Right lobe of liver (tissue), 4 donors: ENCODE measurements around the gene GALNT2.

Source experiments
- CTCF ChIP-seq, 4 donors: fragments of 200-600 bp in 3 of 4; fragments of 450-650 bp in 1 of 4; IDR thresholded peaks; one replicate each; pipeline versions ENCODE4 v1.5.1 to v1.8.0; 2016 to 2022; ENCODE audit warnings: antibody characterized with exemption in 4 of 4, mild to moderate bottlenecking in 2 of 4
- POLR2A ChIP-seq: fragments of 450-650 bp; IDR thresholded peaks from one replicate; pipeline ENCODE4 v1.6.1; 2017; ENCODE audit warnings: antibody characterized with exemption, mild to moderate bottlenecking
- donor health status: DM: no; HTN: no; CAD: no.
- donor health status: DM: no; HTN: no; CAD: no.
- donor health status: DM: no; HTN: yes; CAD: no.

DNA sequence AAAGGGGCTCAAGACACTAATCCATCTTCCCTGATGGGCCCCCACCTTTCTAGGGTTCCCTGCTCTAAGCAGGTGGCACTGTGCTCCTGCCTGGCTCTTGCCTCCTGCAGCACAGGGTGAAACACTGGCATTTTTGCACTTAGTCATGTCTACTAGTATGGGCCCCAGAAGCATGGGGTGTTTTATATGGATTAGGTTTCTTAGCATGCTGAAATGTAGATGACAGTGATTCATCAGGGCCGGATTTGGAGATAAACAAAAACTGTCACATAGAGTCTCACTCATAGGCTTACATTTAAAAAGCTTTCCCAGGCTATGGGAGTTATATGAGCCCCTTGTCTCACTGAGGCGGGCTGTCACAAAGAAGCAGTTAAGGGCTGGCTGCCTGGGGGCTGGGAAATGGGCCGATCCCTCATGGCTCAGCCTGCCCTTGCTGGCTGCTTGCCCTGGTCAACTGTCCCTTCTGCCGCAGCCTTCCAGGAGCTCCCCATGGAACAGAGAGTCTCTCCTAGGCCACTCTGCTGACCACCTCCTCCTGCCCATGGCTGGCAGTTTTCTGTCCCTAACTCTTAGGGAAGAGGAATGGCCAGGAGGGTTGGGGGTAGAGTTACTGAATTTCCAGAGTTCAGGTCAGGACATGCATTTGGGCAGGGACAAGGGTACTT, 6.5 kb downstream of the GALNT2 start:
- TF ChIP-seq CTCF (IDR thresholded peaks at IDR 0.05): no peak
- TF ChIP-seq POLR2A: no peak
